Fibroblast of skin of abdomen (primary cell): ENCODE data around the gene TAPT1.

Source experiments
- DNase-seq: peaks from one replicate; pipeline ENCODE4 v3.0.0-alpha.2; 2013

The TAPT1 gene

GRCh38 chr4:16248605-16249004 is 22.3 kb upstream of the TAPT1 start:
- DNase-seq: no peak

GRCh38 chr4:16245241-16245640 is 19.0 kb upstream of the TAPT1 start:
- DNase-seq: no peak

- no peak for DNase-seq
Observed at GRCh38 chr4:16243285-16243684, 17.0 kb upstream of the TAPT1 start.

GRCh38 chr4:16240300-16240699 is 14.0 kb upstream of the TAPT1 start:
- no peak for DNase-seq

GRCh38 chr4:16239086-16239485 is 12.8 kb upstream of the TAPT1 start:
- no peak for DNase-seq

GRCh38 chr4:16238327-16238726 is 12.1 kb upstream of the TAPT1 start:
- DNase-seq: no peak

GRCh38 chr4:16237715-16238114 is 11.4 kb upstream of the TAPT1 start:
- DNase-seq: no peak

- DNase-seq: no peak
Observed at GRCh38 chr4:16236402-16237023, 10.2 kb upstream of the TAPT1 start.

- DNase-seq: no peak
Observed at GRCh38 chr4:16235209-16235608, 8.9 kb upstream of the TAPT1 start.

GRCh38 chr4:16233569-16234177 is 7.4 kb upstream of the TAPT1 start:
- no peak for DNase-seq

- DNase-seq: no peak
Observed at GRCh38 chr4:16231570-16232245, 5.4 kb upstream of the TAPT1 start.

- no peak for DNase-seq
Observed at GRCh38 chr4:16230308-16230707, 4.0 kb upstream of the TAPT1 start.

GRCh38 chr4:16229604-16230003 is 3.3 kb upstream of the TAPT1 start:
- DNase-seq: no peak

GRCh38 chr4:16227462-16227868 is 1.2 kb upstream of the TAPT1 start:
- peak; percentile 17 for DNase-seq

- peak; percentile 10 for DNase-seq
Observed at GRCh38 chr4:16226816-16227461, 668 bp upstream of the TAPT1 start.

GRCh38 chr4:16225167-16225862 is 956 bp downstream of the TAPT1 start:
- DNase-seq: peak; percentile 33

GRCh38 chr4:16224264-16225166 is 1.8 kb downstream of the TAPT1 start:
- DNase-seq: no peak

GRCh38 chr4:16222957-16223527 is 3.2 kb downstream of the TAPT1 start:
- no peak for DNase-seq

GRCh38 chr4:16218950-16219349 is 7.3 kb downstream of the TAPT1 start:
- no peak for DNase-seq

GRCh38 chr4:16217300-16218051 is 8.8 kb downstream of the TAPT1 start:
- DNase-seq: no peak

GRCh38 chr4:16213121-16213520 is 13.2 kb downstream of the TAPT1 start:
- no peak for DNase-seq
